Erythroblast (primary cell): ENCODE data around the gene RRM2.

Experiments
- GATA1 ChIP-seq: IDR thresholded peaks from 2 replicates; pipeline ENCODE4 v1.6.1; 2011; ENCODE audit warnings: low read depth, mild to moderate bottlenecking, control low read depth, low read length, moderate library complexity
- POLR2A ChIP-seq: IDR thresholded peaks from 2 replicates; pipeline ENCODE4 v1.6.1; 2011; ENCODE audit warnings: mild to moderate bottlenecking, low read length

- no peak for TF ChIP-seq POLR2A
- no peak for TF ChIP-seq GATA1
Observed at GRCh38 chr2:10151462-10151861, 28.9 kb downstream of the RRM2 start.
